ENCODE results near the gene CHRM2. TPM values are rescaled to one million over a fixed set of nuclear protein-coding genes. Genes with fewer than 3 reads are reported as not detected.

CHRM2 gene
- total RNA-seq, 4 donors from 2014 or later = 6.6 to 29.5 (median 10.7) TPM

GRCh38 chr7:136869001-136869961 is 829 bp downstream of the CHRM2 start:
- in situ Hi-C loops (cut with MboI; ENCODE audit: low pct_ligation_motif_present in 1 of 4, low pct_unique_long_range_greater_than_20kb in 1 of 4, low sequenced_read_pairs in 3 of 4) = no loop called here
- Histone ChIP-seq H3K27me3 (peaks cover 45% of the 10 kb centered on the region), H3K27ac (peak overlapping the region; percentile 43 to 86 (median 64)), H3K9me3 (no peaks in the 10 kb centered on the region), H3K4me3 (peak overlapping the region; percentile 33 to 49 (median 42)), H3K36me3 (no peaks in the 10 kb centered on the region), H3K4me1 (peaks cover 0 to 5% (median 0%) of the 10 kb centered on the region in 4 donors)
- no peak for DNase-seq
- intact Hi-C loops (cut with DNase I; ENCODE audit: low total_unique reads) = loop anchor here (5.0 kb wide), 1 partner anchor 138 kb away; no protein-coding TSS in a partner anchor
- no peak for TF ChIP-seq POLR2A (IDR thresholded peaks at IDR 0.05)
- TF ChIP-seq, protein P1, sequence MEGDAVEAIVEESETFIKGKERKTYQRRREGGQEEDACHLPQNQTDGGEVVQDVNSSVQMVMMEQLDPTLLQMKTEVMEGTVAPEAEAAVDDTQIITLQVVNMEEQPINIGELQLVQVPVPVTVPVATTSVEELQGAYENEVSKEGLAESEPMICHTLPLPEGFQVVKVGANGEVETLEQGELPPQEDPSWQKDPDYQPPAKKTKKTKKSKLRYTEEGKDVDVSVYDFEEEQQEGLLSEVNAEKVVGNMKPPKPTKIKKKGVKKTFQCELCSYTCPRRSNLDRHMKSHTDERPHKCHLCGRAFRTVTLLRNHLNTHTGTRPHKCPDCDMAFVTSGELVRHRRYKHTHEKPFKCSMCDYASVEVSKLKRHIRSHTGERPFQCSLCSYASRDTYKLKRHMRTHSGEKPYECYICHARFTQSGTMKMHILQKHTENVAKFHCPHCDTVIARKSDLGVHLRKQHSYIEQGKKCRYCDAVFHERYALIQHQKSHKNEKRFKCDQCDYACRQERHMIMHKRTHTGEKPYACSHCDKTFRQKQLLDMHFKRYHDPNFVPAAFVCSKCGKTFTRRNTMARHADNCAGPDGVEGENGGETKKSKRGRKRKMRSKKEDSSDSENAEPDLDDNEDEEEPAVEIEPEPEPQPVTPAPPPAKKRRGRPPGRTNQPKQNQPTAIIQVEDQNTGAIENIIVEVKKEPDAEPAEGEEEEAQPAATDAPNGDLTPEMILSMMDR (IDR thresholded peaks at IDR 0.05) = no peak
- 0 to 22% methylated on average over 3 to 65 of the region's 65 CpGs for WGBS, 2 donors (ENCODE audit: low coverage in 1 of 2)

DNA sequence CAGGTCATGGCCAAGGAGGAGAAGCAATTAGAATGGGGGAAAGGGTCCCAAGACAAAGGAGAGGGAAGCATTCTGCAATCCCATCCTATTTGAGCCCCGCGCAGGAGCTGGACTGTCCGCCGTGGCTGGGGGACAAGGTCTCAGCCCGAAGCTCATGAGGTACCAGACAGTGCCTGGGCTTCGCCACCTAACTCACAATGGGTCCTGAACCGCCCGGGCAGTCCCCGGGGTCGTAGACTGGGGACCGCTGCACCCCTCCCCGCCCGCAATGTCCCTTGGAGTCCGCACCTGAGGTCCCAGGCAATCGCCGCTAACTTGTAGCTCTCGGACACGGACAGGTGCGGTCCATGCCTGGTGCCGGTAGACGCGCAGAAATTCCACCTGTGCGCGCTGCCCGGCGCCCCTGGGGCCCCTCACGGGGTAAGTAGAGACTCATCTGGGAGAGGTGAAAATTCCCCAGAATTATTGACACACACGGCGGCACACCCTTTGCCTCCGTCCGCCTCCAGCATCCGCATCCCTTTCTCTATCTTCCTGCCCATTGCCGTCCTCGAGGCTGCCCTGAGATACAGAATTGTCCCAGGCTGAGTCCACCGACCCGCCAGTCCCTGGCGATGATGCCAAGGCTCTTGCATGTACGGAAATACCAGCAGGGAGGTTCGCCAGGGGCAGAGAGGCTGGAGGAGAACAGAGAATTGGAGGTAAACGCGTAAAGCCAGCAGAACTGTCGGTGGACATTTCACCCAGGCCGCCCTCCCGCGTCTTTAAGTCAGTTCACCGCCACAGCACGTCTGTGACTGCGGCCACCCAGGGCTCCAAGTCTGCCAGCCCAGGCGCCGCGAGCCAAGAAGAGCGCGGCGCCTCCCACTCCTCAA is 1.8 kb downstream of the CHRM2 start:
- intact Hi-C loops (cut with DNase I; ENCODE audit: low total_unique reads) (loop anchor here (5.0 to 10.0 kb wide), 2 partner anchors 137 to 835 kb away; no protein-coding TSS in a partner anchor), in situ Hi-C loops (cut with MboI; ENCODE audit: low pct_ligation_motif_present in 1 of 4, low pct_unique_long_range_greater_than_20kb in 1 of 4, low sequenced_read_pairs in 3 of 4) (no loop called here)
- Histone ChIP-seq H3K36me3 (no peaks in the 10 kb centered on the region), H3K27me3 (peaks cover 45% of the 10 kb centered on the region), H3K4me1 (peaks cover 0 to 5% (median 0%) of the 10 kb centered on the region in 4 donors), H3K9me3 (no peaks in the 10 kb centered on the region), H3K27ac (peak overlapping the region; percentile 43 to 86 (median 64)), H3K4me3 (peak overlapping the region; percentile 33 to 49 (median 42))
- WGBS, 2 donors (ENCODE audit: low coverage in 1 of 2) = 17 to 22% methylated on average over 12 to 51 of the region's 54 CpGs
- DNase-seq = no peak
- TF ChIP-seq EP300 (IDR thresholded peaks at IDR 0.05; ENCODE audit: low read depth) = no peak
- TF ChIP-seq POLR2AphosphoS5 (IDR thresholded peaks at IDR 0.05) = no peak
- no peak for TF ChIP-seq POLR2A (IDR thresholded peaks at IDR 0.05)
- TF ChIP-seq, protein P1 (IDR thresholded peaks at IDR 0.05) = no peak

DNA sequence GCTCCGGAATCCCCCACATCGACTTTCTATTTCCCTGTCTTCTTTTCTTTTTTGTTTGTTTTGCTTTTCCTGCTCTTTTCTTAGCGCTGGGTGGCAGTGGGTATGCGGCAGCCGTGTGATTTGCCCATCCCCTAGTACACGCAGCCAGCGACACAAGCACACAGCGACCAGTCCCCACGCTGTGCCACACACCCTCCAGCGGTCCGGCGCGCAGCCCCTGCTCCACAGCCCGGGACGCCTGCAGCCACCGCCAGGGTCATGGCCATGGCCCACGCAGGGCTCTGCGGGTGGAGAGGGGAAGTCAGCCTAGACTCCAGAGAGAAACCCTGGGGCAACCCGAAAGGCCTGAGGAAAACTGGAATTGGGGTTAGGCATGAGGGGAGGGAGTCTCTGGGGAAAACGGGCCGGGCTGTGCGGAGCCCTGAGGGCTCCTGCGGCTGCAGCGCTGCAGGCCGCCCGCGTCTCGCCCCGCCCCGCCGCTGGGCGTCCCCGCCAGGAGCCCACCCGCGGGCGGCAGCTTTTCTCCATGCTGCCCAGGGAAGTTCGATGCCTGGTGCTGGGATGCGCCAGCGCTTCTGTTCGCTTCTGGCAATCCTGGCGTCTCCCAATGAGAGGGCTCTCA is 2.5 kb downstream of the CHRM2 start:
- H3K4me3 ChIP-seq = peak overlapping the region; percentile 33 to 49 (median 42)
- intact Hi-C loops (cut with DNase I; ENCODE audit: low total_unique reads) (loop anchor here (10.0 kb wide), 1 partner anchor 836 kb away; no protein-coding TSS in a partner anchor), in situ Hi-C loops (cut with MboI; ENCODE audit: low pct_ligation_motif_present in 1 of 4, low pct_unique_long_range_greater_than_20kb in 1 of 4, low sequenced_read_pairs in 3 of 4) (no loop called here)
- H3K4me1 ChIP-seq = peaks cover 0 to 5% (median 0%) of the 10 kb centered on the region in 4 donors
- H3K36me3 ChIP-seq = no peaks in the 10 kb centered on the region
- H3K27me3 ChIP-seq = peaks cover 45% of the 10 kb centered on the region
- H3K27ac ChIP-seq = peak overlapping the region; percentile 12 to 86 (median 64)
- WGBS, 2 donors (ENCODE audit: low coverage in 1 of 2) = 6 to 23% methylated on average over 3 to 36 of the region's 41 CpGs
- TF ChIP-seq POLR2AphosphoS5 (IDR thresholded peaks at IDR 0.05) (no peak), EP300 (IDR thresholded peaks at IDR 0.05; ENCODE audit: low read depth) (no peak), POLR2A (IDR thresholded peaks at IDR 0.05) (no peak)
- TF ChIP-seq, protein P1 (IDR thresholded peaks at IDR 0.05) = no peak
- no peaks in the 10 kb centered on the region for H3K9me3 ChIP-seq
- DNase-seq = no peak
